ENCODE data around the gene IL27RA. TPM values are rescaled to one million over a fixed set of nuclear protein-coding genes. Genes with fewer than 3 reads are reported as not detected.

IL27RA gene
- total RNA-seq, 1 experiment from 2014 or later = 7.8 TPM

GRCh38 chr19:14005349-14006084 lies 26.0 kb upstream of the IL27RA start:
- Histone ChIP-seq H3K4me2 (peak overlapping the region; percentile 96), H3K36me3 (ENCODE audit: low read depth) (no peaks in the 10 kb centered on the region), H3K27me3 (ENCODE audit: insufficient read depth, low read depth) (no peaks in the 10 kb centered on the region), H3K4me3 (peak overlapping the region; percentile 65; the same call in 1 of the 2 replicates), H3K4me1 (replicated peaks; ENCODE audit: insufficient read depth) (peaks cover 6% of the 10 kb centered on the region), H3K27ac (peak overlapping the region; percentile 82), H3K79me2 (ENCODE audit: low read depth) (peaks cover 32% of the 10 kb centered on the region), H4K20me1 (ENCODE audit: insufficient read depth) (no peaks in the 10 kb centered on the region), H3K9me3 (ENCODE audit: insufficient read depth, low read depth) (no peaks in the 10 kb centered on the region), H3F3A (ENCODE audit: insufficient read depth, low read depth) (peaks cover 30% of the 10 kb centered on the region), H2AFZ (0 out of 2 replicates have a peak overlapping the region, but pooled peaks have one; percentile 47), H3K9me2 (ENCODE audit: insufficient read depth) (no peaks in the 10 kb centered on the region)
- DNase-seq = peak; percentile 59 to 87
- intact Hi-C loops (cut with micrococcal nuclease; ENCODE audit: unreplicated experiment) = loop anchor here (2.0 to 5.0 kb wide), 2 partner anchors 67 to 502 kb away; partner anchors contain the start of gene MISP3
- no peak for TF ChIP-seq EZH2 (IDR thresholded peaks at IDR 0.05; ENCODE audit: low read depth)
- TF ChIP-seq CTCF (conservative IDR thresholded peaks at IDR 0.05) = no peak
- ChIA-PET POLR2A (ENCODE audit: unreplicated experiment) (interaction anchor here (0.6 to 1.2 kb wide), 4 partner anchors 18 to 692 kb away, joined by 3 to 12 read pairs (median 4); partner anchors contain the start of gene IL27RA), CTCF (interaction anchor here (0.5 to 0.6 kb wide), 3 partner anchors 133 to 166 kb away, joined by 7 to 18 read pairs (median 8); no protein-coding TSS in a partner anchor)
- BruUV-seq (replicated peaks) = no TSS peak

GRCh38 chr19:14006085-14006765 lies 25.3 kb upstream of the IL27RA start, which contains the start of gene RFX1:
RFX1 (minus strand) TSS chr19:14006320; CDS start chr19:13993843, 12,477 bp downstream.
- Histone ChIP-seq H2AFZ (peak within 1 kb of the TSS; percentile 85), H3K4me2 (peak within 1 kb of the TSS; percentile 96), H4K20me1 (ENCODE audit: insufficient read depth) (no peaks in the 10 kb centered on the region), H3K9me2 (ENCODE audit: insufficient read depth) (no peaks in the 10 kb centered on the region), H3K4me3 (peak within 1 kb of the TSS; percentile 65), H3F3A (ENCODE audit: insufficient read depth, low read depth) (peaks cover 30% of the 10 kb centered on the region), H3K4me1 (replicated peaks; ENCODE audit: insufficient read depth) (peaks cover 6% of the 10 kb centered on the region), H3K79me2 (ENCODE audit: low read depth) (peaks cover 25% of the 10 kb centered on the region), H3K36me3 (ENCODE audit: low read depth) (no peaks in the 10 kb centered on the region), H3K27ac (peak within 1 kb of the TSS; percentile 82), H3K9me3 (ENCODE audit: insufficient read depth, low read depth) (no peaks in the 10 kb centered on the region), H3K27me3 (ENCODE audit: insufficient read depth, low read depth) (no peaks in the 10 kb centered on the region)
- no TSS peak for BruUV-seq (replicated peaks)
- CTCF ChIA-PET = no interaction called here
- DNase-seq = peak; percentile 99 to 100
- TF ChIP-seq CTCF (conservative IDR thresholded peaks at IDR 0.05) = no peak
- POLR2A ChIA-PET (ENCODE audit: unreplicated experiment) = interaction anchor here (0.6 to 1.2 kb wide), 6 partner anchors 19 to 693 kb away, joined by 3 to 12 read pairs (median 4); partner anchors contain the start of gene IL27RA
- intact Hi-C loops (cut with micrococcal nuclease; ENCODE audit: unreplicated experiment) = loop anchor here (2.0 to 5.0 kb wide), 2 partner anchors 67 to 501 kb away; partner anchors contain the start of gene MISP3
